Testis (tissue), 2 donors: ENCODE data around the gene ATP4A.

ENCODE experiments used
- POLR2A ChIP-seq: fragments of 450-650 bp; IDR thresholded peaks from one replicate; pipeline ENCODE4 v1.6.1; 2017; ENCODE audit warnings: antibody characterized with exemption, mild to moderate bottlenecking, moderate library complexity
- TF ChIP-seq, protein P1 (sequence below), 3 experiments: fragments of 450-650 bp in 2 of 3; fragments of 200-600 bp in 1 of 3; sonication (generic) in 1 of 3; IDR thresholded peaks; one replicate each; pipeline ENCODE4 v1.5.1; 2016 to 2019; ENCODE audit warnings: antibody characterized with exemption in 3 of 3, mild to moderate bottlenecking in 2 of 3, moderate library complexity in 1 of 3

DNA sequence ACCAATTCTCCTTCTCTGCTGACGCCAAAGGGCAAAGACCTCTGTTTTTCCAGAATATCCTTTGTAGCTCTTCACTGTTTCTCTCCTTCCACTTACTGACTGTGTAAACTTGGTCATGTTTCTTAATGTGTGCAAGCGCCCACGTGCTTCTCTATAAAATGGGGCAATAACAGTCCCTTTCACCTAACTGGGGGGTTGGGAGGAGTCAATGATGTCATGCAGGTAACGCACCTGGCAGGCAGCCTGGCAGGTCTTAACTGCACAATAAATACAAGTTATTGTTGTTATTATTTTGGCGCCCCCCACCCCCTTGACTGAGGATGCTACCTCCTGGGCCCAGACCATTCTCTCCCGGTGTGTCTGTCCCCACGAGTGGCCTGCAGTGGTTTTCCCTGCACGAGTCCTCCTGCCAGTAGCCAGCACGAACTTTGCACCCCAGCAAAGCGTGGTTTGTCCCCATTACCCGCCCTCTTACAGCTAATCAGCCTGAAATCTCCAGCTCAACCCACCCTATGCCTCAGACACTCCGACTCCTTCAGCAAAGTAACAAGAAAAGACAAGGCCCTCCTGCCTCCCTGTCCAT lies 40.6 kb downstream of the ATP4A start:
- no peak for TF ChIP-seq POLR2A
- TF ChIP-seq, protein P1, sequence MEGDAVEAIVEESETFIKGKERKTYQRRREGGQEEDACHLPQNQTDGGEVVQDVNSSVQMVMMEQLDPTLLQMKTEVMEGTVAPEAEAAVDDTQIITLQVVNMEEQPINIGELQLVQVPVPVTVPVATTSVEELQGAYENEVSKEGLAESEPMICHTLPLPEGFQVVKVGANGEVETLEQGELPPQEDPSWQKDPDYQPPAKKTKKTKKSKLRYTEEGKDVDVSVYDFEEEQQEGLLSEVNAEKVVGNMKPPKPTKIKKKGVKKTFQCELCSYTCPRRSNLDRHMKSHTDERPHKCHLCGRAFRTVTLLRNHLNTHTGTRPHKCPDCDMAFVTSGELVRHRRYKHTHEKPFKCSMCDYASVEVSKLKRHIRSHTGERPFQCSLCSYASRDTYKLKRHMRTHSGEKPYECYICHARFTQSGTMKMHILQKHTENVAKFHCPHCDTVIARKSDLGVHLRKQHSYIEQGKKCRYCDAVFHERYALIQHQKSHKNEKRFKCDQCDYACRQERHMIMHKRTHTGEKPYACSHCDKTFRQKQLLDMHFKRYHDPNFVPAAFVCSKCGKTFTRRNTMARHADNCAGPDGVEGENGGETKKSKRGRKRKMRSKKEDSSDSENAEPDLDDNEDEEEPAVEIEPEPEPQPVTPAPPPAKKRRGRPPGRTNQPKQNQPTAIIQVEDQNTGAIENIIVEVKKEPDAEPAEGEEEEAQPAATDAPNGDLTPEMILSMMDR (IDR thresholded peaks at IDR 0.05) = no peak
